ENCODE data around the gene DENND2A.

DNA sequence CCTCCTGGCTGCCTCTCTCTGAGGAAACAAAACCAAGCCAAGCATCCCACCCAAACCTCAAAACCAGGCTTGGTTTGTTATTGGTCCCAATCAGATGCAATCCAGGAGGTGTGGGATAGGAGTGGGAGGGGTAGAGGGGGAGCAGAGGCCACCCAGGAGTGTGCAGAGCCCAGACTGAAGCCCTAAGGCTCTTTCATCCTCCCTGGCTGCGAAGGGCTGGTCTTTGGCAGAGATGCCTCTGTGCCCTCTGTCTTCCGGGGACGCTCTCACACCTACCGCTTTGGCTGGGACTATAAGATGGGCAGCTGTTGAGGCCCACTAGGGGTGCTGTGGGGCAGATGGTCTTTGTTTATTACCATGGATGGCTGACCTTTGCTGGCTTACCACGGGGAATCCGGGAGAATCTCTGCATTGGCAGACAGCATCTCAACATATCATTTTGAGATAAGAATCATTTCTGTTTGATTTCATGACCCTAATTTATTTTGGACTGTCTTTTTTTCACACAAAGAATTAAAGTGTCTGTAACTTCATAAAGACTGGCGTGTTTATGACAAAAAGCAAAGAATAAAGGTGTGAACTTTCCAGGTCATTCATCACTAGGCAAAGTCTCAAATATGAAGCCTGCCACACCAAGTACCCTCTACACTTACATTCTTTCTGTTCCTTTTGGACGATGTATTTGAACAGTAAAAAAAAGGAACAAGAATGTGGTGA is 6.5 kb upstream of the DENND2A start:
- TF ChIP-seq NFYB (IDR thresholded peaks at IDR 0.05; ENCODE audit: insufficient read depth, low read depth, low read length) (no peak), BRCA1 (IDR thresholded peaks at IDR 0.05; ENCODE audit: low read depth, low read length) (no peak), STAT3 (IDR thresholded peaks at IDR 0.05; ENCODE audit: low read depth, low read length) (no peak), MEF2A (IDR thresholded peaks at IDR 0.05; ENCODE audit: insufficient read depth, low read depth, low read length) (no peak), STAT1 (conservative IDR thresholded peaks at IDR 0.05) (no peak), SP1 (IDR thresholded peaks at IDR 0.05; ENCODE audit: low read depth, low read length) (no peak), ZNF384 (IDR thresholded peaks at IDR 0.05; ENCODE audit: borderline replicate concordance, low read depth, low read length) (no peak), EZH2 (IDR thresholded peaks at IDR 0.05; ENCODE audit: borderline replicate concordance, control insufficient read depth, low read depth, low read length) (no peak), TCF7 (IDR thresholded peaks at IDR 0.05; ENCODE audit: borderline replicate concordance) (no peak)
- TF ChIP-seq, protein P1, sequence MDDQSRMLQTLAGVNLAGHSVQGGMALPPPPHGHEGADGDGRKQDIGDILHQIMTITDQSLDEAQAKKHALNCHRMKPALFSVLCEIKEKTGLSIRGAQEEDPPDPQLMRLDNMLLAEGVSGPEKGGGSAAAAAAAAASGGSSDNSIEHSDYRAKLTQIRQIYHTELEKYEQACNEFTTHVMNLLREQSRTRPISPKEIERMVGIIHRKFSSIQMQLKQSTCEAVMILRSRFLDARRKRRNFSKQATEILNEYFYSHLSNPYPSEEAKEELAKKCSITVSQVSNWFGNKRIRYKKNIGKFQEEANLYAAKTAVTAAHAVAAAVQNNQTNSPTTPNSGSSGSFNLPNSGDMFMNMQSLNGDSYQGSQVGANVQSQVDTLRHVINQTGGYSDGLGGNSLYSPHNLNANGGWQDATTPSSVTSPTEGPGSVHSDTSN (IDR thresholded peaks at IDR 0.05; ENCODE audit: insufficient replicate concordance, low read depth, low read length): no peak

Measured in GM12878 (cell line).